IMR-90 (cell line): ENCODE results near the gene FHDC1.

Source experiments
- BHLHE40 ChIP-seq: fragments of 150-350 bp; IDR thresholded peaks from 2 replicates; pipeline ENCODE4 v1.6.1; 2016; ENCODE audit warnings: mild to moderate bottlenecking, low read depth, low read length
- ELK1 ChIP-seq: fragments of 150-350 bp; IDR thresholded peaks from 2 replicates; pipeline ENCODE4 v1.6.1; 2016; ENCODE audit warnings: low read depth, mild to moderate bottlenecking, low read length, moderate library complexity, borderline replicate concordance
- MAZ ChIP-seq: IDR thresholded peaks from 2 replicates; pipeline ENCODE4 v1.6.1; 2012; ENCODE audit warnings: low read depth, mild to moderate bottlenecking, low read length, improper control_type of control experiment, moderate library complexity, borderline replicate concordance
- NFE2L2 ChIP-seq: fragments of 150-350 bp; IDR thresholded peaks from 2 replicates; pipeline ENCODE4 v1.6.1; 2016; ENCODE audit warnings: low read depth, mild to moderate bottlenecking, low read length
- POLR2A ChIP-seq: IDR thresholded peaks from 2 replicates; pipeline ENCODE4 v1.6.1; 2012; ENCODE audit warnings: mild to moderate bottlenecking, low read depth, low read length
- RAD21 ChIP-seq: IDR thresholded peaks from 2 replicates; pipeline ENCODE4 v1.6.1; 2012; ENCODE audit warnings: low read length, improper control_type of control experiment
- RFX5 ChIP-seq: IDR thresholded peaks from 2 replicates; pipeline ENCODE4 v1.8.0; 2012; ENCODE audit warnings: low read depth, mild to moderate bottlenecking, low read length, moderate library complexity
- SMC3 ChIP-seq: fragments of 150-350 bp; IDR thresholded peaks from 2 replicates; pipeline ENCODE4 v1.6.1; 2016; ENCODE audit warnings: low read depth, mild to moderate bottlenecking, antibody characterized with exemption, low read length, moderate library complexity
- TF ChIP-seq, protein P1 (sequence below): conservative IDR thresholded peaks from 2 replicates; pipeline ENCODE4 v1.5.1; 2012; ENCODE audit warnings: mild to moderate bottlenecking, low read depth, low read length, improper control_type of control experiment

GRCh38 chr4:152983221-152983620 is 47.1 kb downstream of the FHDC1 start:
- TF ChIP-seq, protein P1, sequence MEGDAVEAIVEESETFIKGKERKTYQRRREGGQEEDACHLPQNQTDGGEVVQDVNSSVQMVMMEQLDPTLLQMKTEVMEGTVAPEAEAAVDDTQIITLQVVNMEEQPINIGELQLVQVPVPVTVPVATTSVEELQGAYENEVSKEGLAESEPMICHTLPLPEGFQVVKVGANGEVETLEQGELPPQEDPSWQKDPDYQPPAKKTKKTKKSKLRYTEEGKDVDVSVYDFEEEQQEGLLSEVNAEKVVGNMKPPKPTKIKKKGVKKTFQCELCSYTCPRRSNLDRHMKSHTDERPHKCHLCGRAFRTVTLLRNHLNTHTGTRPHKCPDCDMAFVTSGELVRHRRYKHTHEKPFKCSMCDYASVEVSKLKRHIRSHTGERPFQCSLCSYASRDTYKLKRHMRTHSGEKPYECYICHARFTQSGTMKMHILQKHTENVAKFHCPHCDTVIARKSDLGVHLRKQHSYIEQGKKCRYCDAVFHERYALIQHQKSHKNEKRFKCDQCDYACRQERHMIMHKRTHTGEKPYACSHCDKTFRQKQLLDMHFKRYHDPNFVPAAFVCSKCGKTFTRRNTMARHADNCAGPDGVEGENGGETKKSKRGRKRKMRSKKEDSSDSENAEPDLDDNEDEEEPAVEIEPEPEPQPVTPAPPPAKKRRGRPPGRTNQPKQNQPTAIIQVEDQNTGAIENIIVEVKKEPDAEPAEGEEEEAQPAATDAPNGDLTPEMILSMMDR: no peak
- TF ChIP-seq RAD21 (no peak), SMC3 (no peak), RFX5 (no peak), POLR2A (no peak), ELK1 (no peak), MAZ (no peak), NFE2L2 (no peak), BHLHE40 (no peak)
